Head of caudate nucleus (tissue), 42 donors: ENCODE results near the gene THAP11.

Experiments
- DNase-seq, 42 donors: peaks; one replicate each; pipeline versions ENCODE4 v3.0.0 to v3.0.0-alpha.2; 2020 to 2021; ENCODE audit warnings: mixed read lengths in 7 of 42
- intact Hi-C: fragments of 100-400 bp; cut with DNase I; formaldehyde crosslinking; loops from one replicate; pipeline ENCODE4 v1.15.0; 2022

THAP11 gene

DNA sequence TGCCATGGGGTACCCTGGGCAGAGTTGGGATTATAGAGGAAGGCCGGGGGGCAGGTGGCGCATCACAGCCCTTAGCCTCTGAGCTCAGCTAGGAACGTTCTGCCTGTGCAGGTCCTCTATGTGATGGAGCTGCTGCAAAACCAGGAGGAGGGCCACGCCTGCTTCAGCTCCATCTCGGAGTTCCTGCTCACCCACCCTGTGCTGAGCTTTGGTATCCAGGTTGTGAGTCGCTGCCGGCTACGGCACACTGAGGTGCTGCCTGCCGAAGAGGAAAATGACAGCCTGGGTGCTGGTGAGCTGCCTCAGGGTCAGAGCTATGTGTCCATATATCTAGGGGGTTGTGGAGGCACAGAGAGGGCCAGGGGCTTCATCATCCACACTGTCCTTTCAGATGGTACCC lies 36.7 kb downstream of the THAP11 start:
- intact Hi-C loops: no loop called here
- DNase-seq: no peak

- intact Hi-C loops: no loop called here
- DNase-seq: no peak
These were observed 37.3 kb downstream of the THAP11 start for GRCh38 chr16:67879462-67879861.

- no peak for DNase-seq
- intact Hi-C loops: no loop called here
These were observed 37.8 kb downstream of the THAP11 start for GRCh38 chr16:67879936-67880335.

- no peak for DNase-seq
- intact Hi-C loops: no loop called here
These were observed 38.5 kb downstream of the THAP11 start for GRCh38 chr16:67880584-67880983.

DNA sequence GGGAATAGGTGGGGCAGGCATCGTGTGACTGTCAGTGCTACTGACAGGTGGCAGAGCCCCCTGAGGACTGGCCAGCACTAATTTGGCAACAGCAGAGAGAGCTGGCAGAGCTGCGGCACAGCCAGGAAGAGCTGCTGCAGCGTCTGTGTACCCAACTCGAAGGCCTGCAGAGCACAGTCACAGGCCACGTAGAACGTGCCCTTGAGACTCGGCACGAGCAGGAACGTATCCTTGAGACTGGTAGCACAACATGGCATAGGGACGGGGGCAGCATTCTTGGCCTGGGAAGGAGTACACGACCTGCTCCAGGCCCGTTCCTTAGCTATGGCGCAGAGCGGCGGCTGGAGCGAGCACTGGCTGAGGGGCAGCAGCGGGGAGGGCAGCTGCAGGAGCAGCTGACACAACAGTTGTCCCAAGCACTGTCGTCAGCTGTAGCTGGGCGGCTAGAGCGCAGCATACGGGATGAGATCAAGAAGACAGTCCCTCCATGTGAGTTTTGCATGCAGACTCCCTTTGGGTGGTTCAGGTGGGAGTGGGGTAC lies 39.6 kb downstream of the THAP11 start:
- intact Hi-C loops: loop anchor here (2.0 kb wide), 2 partner anchors 35 to 47 kb away; partner anchors contain the start of genes CENPT and NUTF2
- peak; percentile 8 to 84 (median 60) for DNase-seq

- DNase-seq: peak; percentile 59 to 94 (median 86)
- intact Hi-C loops: loop anchor here (2.0 kb wide), 2 partner anchors 36 to 46 kb away; partner anchors contain the start of genes CENPT and NUTF2
These were observed 40.4 kb downstream of the THAP11 start for GRCh38 chr16:67882374-67883145.

GRCh38 chr16:67883146-67883871 lies 41.2 kb downstream of the THAP11 start:
- no peak for DNase-seq
- intact Hi-C loops: loop anchor here (2.0 kb wide), 2 partner anchors 37 to 45 kb away; partner anchors contain the start of genes CENPT and NUTF2

GRCh38 chr16:67883872-67884261 lies 41.7 kb downstream of the THAP11 start:
- peak in 41 of 42 donors; percentile 31 to 85 (median 69) for DNase-seq
- intact Hi-C loops: loop anchor here (2.0 kb wide), 2 partner anchors 37 to 45 kb away; partner anchors contain the start of genes CENPT and NUTF2

DNA sequence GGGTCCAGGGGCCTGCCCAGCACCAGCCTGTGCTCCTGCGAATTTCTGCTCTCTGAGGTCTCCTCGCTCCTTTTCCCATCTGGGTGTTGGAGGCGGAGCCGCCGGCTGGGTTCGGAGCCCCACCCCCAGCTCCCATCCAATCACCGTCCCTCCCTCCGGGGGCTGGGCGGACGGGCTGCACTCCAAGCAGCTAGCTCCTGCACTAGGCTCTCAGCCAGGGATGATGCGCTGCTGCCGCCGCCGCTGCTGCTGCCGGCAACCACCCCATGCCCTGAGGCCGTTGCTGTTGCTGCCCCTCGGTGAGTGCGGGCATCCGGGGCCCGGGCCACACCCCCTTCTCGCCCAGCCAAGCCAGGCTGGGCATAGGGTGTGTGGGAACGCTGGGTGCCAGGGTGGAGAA lies 42.6 kb downstream of the THAP11 start, which contains the start of gene NRN1L:
TSS of gene NRN1L (plus strand) at position 202 of the 400 bp plus-strand sequence. CDS start at position 221, 19 bp downstream.
- peak; percentile 89 to 98 (median 96) for DNase-seq
- intact Hi-C loops: no loop called here

GRCh38 chr16:67885545-67885944 lies 43.4 kb downstream of the THAP11 start:
- DNase-seq: no peak
- intact Hi-C loops: no loop called here

DNA sequence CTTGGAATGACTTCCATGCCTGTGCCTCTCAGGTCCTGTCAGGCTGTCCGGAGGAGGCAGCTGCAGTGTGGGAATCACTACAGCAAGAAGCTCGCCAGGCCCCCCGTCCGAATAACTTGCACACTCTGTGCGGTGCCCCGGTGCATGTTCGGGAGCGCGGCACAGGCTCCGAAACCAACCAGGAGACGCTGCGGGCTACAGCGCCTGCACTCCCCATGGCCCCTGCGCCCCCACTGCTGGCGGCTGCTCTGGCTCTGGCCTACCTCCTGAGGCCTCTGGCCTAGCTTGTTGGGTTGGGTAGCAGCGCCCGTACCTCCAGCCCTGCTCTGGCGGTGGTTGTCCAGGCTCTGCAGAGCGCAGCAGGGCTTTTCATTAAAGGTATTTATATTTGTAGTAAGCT lies 43.9 kb downstream of the THAP11 start:
- DNase-seq: no peak
- intact Hi-C loops: no loop called here

DNA sequence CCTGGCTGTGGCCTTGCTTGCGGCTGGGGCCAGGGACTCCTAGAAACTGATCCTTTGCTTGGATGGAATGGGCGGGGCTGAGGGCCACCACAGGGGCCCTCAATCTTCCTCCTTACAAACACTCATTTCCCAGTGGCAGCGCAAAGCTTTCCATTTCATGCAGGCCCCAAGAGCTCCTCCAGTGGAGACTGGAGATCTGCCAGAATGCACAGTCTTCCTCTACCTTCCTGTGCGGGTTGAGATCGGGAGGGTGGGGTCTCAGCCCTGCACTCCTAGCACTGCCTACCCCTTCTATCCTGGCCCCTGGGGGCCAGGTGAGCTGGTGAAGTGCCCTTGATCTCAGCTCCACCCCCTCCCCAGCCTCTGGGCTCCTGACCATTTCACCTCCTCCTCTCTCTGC lies 44.3 kb downstream of the THAP11 start:
- intact Hi-C loops: no loop called here
- no peak for DNase-seq

- no peak for DNase-seq
- intact Hi-C loops: no loop called here
These were observed 46.2 kb downstream of the THAP11 start for GRCh38 chr16:67888331-67888730.

- no peak for DNase-seq
- intact Hi-C loops: no loop called here
These were observed 50.3 kb downstream of the THAP11 start for GRCh38 chr16:67892375-67892774.

- DNase-seq: peak; percentile 94 to 99 (median 98)
These were observed 51.0 kb downstream of the THAP11 start, which contains the start of gene PSKH1 for GRCh38 chr16:67892899-67893742. Gene PSKH1 (plus strand): TSS chr16:67893254. CDS start chr16:67908750, 15,496 bp downstream.

More at GRCh38 chr16:67892899-67893742, 51.0 kb downstream of the THAP11 start, which contains the start of gene PSKH1:
- intact Hi-C loops: no loop called here
